22Rv1 (cell line): ENCODE data around the gene MT1A.

ENCODE experiments used
- ZFX ChIP-seq: fragments of 450-650 bp; IDR thresholded peaks from 2 replicates; pipeline ENCODE4 v1.6.1; 2017; ENCODE audit warnings: antibody characterized with exemption, borderline replicate concordance
- TF ChIP-seq, protein P1 (sequence below): fragments of 450-650 bp; IDR thresholded peaks from 2 replicates; pipeline ENCODE4 v1.5.1; 2017; ENCODE audit warnings: mild to moderate bottlenecking

DNA sequence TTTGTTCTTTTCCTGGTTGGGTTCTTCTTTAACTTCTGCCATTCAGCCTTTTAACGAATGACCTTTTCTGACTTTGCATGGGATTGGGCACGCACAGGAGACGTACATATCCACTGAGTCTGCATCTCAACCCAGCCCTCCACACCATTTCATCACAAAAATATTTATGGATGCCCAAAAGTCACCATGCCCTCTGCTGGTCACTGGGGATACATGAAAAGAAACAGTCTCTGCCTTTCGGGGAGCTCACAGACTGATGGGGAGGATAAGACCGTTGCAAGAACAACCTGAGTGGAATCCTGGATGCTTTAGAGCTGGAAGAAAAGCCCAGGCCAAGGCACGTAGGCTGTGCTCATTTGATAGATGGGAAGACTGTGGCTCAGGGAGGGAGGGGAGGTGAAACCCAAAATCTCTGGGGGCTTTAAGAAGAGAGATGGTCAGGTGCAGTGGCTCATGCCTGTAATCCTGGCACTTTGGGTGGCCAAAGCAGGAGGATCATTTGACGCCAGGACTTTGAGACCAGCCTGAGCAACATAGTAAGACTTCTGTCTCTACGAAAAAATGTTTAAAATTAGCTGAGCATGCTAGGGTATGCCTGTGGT lies 38.0 kb upstream of the MT1A start:
- TF ChIP-seq, protein P1, sequence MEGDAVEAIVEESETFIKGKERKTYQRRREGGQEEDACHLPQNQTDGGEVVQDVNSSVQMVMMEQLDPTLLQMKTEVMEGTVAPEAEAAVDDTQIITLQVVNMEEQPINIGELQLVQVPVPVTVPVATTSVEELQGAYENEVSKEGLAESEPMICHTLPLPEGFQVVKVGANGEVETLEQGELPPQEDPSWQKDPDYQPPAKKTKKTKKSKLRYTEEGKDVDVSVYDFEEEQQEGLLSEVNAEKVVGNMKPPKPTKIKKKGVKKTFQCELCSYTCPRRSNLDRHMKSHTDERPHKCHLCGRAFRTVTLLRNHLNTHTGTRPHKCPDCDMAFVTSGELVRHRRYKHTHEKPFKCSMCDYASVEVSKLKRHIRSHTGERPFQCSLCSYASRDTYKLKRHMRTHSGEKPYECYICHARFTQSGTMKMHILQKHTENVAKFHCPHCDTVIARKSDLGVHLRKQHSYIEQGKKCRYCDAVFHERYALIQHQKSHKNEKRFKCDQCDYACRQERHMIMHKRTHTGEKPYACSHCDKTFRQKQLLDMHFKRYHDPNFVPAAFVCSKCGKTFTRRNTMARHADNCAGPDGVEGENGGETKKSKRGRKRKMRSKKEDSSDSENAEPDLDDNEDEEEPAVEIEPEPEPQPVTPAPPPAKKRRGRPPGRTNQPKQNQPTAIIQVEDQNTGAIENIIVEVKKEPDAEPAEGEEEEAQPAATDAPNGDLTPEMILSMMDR, result peak; percentile 70
- TF ChIP-seq ZFX, result no peak
